GDM1 (cell line): ENCODE data around the gene CRB2.
"Not testable (repeated sequence)": the region's sequence is repeated elsewhere in the genome, so short reads cannot be mapped to it uniquely, and the experiment has no call there.

Experiments used
- DNase-seq: peaks from one replicate; lab custom pipeline; 2025; lab: John Stamatoyannopoulos, UW

CRB2 gene

DNA sequence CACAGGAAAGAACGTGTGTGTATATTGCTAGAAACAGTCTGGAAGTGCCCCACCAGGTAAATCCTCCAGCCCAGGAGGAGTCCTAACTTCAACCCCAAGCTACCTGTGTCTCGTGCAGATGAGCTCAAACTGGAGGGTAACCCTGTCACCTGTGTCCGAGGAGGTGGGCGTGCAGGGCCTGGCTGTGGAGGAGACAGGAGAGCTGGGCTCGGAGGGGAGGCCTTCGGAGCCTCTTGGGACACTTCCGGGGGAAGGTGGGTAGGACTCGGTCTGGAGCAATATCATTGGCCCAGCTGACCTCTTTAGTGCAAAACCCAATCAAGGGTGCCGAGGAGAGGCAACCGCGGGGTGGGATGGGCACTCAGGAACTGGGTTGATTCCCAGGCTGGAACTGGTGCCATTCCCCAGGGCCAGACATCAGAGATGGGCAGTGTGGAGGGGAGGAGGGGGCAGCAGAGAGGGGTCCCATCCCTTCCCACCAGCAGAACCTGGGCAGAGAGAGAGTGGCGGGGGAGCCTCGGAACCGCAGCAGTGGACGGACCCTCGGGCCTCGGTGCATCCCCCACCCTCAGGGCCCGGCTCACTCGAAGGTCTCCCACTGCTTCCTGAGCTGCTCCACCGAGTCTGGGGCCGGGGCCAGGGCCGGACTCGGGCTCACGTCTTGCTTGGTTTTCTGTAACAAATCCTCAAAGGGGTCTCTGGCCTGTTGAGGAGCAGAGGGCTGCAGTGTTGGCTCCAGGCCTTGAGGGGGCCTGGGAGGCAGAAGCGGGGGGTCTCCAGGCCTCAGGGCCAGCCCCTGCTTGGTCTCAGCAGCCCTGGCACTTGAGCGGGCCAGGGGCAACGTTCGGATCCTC lies 25.1 kb downstream of the CRB2 start:
- no peak for DNase-seq

DNA sequence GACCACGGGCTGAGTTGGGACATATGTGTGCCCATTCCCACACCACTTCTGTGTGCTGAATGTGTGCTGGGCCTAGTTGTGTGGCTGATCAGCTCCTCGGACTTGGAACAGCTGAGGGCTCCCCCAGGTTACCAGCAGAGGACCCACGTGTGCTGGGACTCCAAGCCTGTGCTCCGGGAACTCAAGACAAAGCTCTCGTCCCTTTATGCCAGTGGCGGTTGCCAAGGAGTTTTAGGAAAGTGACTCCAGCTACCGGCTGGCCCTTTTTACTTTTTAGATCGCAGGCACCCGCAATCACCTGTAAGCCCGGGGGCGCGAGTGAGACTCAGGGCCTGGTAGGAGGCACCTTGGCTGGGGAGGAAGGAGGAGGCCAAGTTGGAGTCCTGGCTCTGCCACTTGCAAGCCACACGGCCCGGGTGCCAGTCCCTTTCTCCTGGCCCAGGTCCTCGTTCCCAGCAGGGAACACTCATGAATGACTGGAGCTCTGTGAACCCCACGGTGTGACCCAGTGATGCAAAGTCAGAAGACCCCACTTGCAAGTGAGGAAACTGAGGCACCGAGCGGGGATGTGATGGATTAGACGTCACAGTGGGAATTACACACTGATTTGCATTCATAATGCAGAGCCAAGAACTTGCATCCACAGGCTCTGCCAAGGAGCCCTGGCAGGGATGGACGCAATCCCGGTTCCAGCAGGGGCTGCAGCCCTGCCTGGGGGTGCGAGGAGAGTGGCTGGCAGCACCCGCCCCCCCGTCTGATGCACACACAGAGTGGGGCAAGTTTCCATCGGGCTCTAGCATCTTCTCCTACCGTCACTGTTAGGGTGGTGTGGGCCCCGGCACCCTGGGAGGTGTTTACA lies 26.9 kb downstream of the CRB2 start:
- DNase-seq, result no peak

DNA sequence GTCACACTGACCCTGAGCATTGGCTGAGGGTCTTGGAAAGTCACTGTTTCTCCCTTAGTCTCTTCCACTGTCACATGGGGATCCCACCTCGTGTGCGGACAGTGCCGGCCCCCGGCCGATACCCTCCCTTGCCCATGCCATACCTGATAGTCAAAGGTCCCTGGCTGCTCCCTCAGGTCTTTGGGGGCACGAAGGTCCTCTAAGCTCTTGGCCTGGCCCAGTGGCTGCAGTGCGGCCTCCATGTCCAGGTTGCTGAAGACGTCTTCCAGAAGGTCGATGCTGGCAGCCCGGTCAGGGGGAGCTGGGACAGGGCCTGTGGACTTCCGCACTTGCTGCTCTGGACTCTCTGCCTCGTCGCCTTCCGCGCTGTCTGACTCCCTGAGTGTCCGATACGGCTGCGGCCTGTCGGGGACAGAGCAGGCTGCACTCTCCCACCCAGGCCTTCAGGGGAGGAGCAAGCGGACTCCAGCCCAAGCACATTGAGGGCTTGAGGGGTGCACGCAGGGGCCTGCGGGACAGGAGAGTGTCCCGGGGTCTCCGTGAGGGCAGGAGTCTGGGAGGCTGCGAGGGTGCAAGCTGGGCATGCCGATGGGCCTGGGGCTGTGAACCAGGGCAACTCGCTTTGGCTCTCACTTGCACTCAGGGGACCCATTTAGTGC lies 27.6 kb downstream of the CRB2 start:
- no peak for DNase-seq

DNA sequence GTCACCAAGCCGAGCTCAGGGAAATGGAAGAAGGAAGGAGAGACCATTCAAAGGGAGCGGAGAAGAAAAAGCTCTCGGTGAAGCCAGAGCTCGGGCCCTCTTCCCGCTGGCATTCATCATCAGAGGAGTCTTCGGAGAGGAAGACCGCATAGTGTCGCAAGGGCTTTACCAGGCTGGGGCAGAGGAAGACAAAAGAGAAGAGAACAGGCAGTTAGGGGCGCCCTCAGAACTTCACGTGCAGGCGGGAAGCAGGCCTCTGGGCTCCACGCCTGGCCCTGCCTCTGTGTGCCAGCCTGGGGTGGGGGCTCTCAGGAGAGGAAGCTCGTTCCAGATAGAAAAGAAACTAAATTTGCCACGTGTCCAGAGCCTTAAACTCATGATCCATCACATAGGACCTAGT lies 31.7 kb downstream of the CRB2 start:
- no peak for DNase-seq

DNA sequence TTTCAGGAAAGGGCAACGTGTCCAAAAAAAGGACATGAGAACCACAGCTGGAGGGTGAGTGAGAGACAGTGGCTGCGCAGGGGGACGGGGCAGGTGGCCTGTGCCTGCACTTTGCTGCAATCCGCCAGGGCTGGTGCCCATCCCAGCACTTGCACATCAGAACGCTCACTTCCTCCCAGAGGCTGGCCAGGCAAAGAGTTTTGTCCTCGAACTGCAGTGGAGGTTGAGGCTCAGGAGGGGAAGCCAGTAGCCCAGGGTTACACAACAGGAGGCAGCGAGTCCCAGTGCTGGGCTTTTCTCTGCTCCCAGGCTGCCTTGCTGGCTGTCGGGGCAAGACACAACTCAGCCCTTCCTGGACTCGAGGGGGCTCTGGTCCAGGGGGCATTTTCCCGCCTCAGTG lies 33.1 kb downstream of the CRB2 start:
- DNase-seq, result no peak

DNA sequence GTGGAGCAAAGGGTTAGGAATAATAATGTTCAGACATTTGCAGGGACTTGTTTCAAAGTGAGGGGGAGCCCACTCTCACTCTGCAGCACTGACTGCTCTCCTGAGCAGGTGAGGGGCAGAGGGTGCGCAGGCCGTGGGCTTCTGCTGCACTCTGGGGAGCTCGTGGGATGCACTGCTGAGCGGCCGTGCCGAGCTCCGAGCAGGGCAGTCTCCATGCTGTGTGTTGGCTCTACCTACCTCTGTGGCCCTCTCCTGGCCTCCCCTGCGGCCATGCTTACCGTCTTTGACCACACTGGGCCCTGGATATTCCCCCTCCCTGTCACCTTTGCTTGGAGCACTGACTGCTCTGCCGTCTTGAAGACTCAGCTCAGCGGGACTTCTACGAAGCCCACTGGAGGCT lies 33.7 kb downstream of the CRB2 start:
- DNase-seq, result no peak

DNA sequence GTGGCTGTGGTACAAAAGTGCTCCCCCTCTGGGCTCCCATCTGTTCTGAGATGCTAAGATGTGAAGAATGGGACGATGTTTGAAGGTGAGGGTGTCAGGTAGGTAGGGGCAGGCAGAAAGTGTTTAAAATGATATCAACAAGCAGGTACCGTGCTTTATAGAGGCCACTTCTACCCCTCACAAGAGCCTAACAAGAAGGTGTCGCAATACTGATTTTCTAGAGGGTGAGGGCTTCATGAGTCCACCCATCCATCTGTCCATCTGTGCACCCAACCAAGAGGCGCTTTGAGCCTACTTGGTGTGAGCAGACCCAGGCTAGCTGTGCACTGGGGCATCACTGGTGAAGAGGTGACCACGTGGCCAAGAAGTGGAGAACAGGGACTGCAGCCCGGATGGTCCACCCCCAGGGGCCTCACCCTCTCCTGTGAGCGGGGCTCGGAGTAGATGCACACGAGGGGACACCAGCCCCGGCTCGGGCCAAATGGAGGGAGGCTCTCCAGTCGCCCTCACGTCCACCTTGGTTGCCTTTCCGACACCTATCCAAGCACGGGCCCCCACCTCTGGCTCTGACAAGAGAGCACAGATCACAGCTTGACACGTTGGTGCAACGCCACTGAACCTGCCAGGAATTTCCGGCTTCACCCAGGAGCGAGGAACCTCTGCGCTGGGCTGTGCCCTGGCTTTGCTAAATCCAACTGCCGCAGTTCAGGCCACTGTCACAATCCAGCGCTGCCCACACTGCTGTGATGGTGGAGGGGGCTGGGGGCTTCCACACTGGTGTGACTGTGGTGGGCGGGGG lies 34.5 kb downstream of the CRB2 start:
- no peak for DNase-seq

DNA sequence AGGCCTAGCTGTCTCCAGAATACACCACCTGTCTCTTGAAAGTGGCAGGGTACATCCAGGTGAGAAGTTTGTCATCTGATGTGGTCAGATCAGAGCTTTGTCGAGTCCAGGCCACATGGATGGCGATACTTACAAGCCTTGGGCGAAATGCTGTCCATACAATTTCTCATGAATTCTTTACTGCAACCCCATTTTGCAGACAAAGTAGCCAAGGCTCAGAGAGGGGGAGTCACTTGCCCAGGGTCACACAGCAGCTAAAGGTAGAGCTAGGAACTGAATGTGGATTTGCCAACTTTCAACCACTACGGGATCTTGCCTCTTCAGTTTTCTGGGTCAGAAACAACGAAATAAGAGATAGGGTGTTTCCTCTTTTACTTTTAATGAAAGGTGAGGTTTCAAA lies 35.2 kb downstream of the CRB2 start:
- DNase-seq, result no peak

DNA sequence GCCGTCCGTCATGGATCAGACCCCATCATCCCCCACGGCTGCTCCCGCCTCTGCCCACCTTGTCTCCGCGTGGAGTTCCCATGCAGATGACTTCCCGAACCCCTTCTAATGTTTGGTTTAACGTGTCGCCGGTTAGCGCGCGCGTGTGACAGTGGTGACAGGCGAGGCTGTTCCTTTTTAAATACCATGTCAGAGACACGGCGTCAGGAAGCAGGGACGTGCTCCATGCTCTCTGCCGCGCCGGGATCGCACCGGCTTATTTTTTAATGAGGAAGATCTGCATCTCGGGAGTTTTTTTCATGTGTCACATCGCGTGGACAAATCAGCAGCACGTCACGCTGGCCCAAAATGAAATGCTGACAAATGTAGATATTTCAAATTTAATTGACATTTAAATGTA lies 35.9 kb downstream of the CRB2 start:
- DNase-seq, result no peak

DNA sequence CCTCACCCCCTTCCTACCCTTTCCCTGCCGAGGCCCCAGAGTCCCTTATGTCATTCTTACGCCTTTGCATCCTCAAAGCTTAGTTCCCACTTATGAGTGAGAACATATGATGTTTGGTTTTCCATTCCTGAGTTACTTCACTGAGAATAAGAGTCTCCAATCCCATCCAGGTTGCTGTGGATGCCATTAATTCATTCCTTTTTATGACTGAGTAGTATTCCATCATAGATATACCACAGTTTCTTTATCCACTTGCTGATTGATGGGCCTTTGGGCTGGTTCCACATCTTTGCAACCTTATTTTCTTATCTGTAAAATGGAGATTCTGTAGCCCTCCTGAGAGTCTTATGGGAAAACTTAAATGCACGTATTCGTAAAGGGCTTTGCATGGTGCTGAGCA lies 36.8 kb downstream of the CRB2 start:
- DNase-seq, result no peak

DNA sequence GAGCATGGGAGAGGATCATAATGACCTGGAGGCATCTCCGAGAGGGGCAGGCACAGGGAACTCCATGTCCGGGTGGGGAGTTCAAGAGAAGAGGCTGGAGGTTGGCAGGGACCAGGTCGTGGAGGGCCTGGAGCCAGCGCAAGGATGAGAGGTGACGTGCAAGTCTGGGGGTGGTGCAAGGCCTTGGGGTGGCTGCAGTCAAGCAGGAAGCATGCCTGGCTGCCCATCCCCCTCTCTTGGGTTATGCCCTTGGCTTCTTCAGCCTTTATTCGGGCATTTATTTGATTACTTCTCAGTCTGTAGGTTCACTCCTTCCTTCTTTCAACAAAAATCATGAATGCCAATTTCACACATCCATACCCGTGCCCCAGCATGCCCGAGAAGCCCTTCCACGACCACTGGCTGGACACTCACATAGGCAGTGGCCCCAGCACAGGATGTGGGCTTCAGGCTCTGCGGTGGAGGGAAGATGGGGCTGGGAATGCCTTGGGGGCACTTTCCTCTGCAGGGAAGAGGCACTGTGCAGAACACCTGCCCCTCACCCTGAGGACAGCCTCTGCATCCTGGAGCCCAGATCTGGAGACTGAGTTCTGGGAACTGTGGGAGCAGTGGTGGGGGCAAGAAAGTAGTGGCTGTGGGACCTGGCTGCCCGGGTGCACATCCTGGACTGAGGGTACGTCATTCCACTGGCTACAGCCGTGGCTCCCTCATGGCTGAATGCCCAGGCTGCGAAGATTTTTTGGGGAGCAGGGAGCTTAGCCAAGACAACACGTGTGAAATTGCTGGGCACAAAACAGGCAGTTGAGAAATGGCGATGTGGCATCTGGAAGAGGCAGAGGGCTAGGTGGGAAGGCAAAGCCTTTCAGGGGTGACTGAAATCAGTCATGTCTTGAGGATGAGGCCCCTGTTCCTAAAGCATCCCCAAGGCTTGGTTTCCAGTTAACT lies 38.6 kb downstream of the CRB2 start:
- no peak for DNase-seq

DNA sequence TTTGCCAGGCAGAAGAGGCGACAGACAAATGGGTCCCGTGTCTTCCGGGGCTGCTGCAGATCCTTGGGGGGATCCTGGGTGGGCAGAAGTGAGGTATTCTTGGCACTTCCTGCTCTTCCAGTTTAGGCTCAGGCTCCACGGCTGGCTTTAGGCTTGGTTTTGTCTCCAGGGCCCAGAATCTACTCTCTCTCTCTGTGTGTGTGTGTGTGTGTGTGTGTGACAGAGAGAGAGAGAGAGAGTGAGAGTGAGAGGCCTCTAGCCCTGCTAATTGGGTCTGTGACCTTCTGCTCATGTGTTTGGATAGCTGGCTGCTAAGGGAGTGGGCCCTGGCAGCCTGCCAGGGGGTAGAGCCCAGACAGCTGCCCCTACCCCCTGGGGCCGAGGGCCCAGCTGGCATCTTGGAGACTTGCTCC lies 39.3 kb downstream of the CRB2 start:
- DNase-seq, result no peak

DNA sequence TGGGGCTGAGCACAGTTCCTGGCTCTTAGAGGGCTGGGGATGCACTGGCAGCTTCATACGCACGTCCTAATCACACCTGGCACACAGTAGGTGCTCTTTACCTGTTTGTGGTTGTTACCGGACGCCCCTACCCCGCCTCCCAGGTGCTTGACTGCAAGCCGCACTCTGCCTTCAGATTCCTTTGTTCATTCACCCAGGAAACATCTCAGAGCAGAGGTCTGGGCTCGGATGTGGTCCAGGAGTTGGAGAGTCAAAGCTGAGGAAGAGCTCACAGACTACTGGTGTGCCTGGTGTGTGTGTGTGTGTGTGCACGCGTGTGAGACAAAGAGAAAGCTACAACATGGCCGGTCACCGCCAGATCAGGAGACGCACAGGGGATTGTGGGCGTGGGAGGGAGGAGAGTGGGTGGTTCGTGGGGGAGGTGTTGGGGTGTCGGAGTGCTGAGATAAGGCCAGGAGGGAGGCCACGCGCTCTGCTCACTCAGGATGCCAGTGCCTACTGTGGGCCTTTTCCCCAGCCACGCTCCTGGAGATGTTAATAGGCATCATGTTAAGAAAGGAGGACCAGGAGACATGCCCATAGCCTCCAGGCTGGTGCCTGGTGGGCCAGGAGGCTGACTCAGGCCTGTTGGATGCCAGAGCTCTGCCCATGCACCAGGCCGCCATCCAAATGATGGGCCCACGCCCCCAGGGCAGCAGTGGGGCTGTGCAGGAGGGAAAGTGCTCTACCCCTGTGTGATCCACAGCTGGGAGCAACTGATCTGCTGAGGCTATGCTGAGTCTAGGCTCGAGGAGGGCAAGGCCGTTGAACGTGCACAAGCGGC lies 39.9 kb downstream of the CRB2 start:
- DNase-seq, result no peak

DNA sequence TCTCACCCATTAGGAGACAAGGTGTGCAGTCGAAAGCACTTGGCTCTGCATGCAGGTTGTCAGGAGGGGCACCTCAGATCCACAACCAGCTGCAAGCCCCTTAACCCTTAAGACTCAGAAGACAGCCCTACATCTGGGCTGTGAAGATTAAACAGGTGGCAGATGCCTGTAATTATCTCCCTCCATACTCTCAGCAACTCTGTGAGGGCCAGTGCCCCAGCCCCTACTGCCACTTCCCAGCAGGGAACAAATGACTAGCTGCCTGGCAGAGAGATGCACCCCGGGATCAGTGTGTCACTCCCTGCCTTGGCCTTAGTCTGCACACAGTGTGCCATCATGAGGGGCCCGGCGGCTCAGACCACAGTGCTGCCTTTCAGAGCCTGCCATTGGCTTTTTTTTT lies 42.0 kb downstream of the CRB2 start:
- no peak for DNase-seq

DNA sequence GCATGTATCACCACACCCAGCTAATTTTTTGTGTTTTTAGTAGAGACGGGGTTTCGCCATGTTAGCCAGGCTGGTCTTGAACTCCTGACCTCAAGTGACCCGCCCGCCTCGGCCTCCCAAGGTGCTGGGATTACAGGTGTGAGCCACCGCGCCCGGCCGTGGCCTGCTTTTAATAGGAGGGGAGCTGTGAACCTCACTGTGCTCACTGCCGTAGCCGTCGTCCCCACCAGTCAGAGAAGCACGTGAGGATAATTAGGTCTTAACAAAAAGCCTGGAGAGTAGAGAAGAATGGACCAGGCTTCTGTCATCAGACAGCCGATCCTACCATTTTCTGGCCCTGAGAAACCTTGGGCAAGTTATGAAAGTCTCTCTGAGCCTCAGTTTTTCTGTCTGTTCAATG lies 42.9 kb downstream of the CRB2 start:
- not testable (repeated sequence) for DNase-seq

DNA sequence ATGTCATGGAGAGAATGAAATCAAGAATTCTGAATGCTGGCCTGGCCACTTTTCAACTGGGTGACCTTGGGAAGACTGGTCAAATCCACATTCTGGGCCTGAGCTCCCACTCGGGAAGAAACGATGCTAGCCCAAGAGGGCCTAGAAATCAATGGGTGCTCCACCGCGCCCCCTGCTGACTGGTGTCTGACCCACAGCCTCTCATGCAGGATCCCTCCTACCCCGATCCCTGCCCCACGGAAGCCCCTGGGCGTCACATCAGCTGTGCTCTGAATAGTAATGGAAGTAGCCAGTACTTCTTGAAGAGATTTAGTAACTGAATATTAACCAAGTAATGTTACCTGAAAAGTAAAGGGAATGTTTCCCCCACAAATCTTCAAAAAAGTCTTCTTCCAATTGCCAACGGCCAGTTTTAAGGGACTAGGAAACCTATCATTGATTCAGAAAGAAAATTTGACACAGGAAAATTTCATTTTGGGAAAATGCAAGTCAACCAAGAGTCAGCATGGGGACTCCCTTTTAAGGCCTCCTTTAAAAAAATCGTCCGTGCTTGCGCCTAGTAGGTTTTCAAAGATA lies 43.9 kb downstream of the CRB2 start:
- DNase-seq, result no peak

DNA sequence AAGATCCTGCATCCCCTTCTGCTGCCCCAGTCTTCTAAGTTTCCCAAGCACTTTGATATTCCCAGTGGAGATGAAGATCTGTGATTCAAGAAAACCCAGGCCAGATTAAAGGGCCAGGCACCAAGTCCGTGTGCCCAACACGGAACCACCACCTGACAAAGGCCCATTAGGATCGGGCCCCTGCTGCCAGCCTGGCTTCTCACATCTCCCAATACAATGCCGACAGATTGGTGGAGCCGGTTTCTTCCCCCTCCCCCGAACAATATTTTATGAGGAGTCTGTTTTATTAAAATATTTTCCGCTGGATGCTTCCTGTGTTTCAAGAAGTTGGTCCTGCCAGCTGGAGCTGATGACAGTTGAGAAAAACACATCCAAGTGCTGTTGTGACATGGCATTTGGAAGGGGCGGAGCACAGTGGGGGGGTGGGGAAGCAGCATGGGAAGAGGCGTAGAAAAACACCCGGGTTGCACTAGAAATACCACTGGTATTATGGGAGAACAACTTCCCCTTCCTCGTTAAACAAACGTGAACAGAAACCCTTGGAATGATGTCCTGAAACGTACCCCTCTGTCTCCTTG lies 45.0 kb downstream of the CRB2 start:
- no peak for DNase-seq

DNA sequence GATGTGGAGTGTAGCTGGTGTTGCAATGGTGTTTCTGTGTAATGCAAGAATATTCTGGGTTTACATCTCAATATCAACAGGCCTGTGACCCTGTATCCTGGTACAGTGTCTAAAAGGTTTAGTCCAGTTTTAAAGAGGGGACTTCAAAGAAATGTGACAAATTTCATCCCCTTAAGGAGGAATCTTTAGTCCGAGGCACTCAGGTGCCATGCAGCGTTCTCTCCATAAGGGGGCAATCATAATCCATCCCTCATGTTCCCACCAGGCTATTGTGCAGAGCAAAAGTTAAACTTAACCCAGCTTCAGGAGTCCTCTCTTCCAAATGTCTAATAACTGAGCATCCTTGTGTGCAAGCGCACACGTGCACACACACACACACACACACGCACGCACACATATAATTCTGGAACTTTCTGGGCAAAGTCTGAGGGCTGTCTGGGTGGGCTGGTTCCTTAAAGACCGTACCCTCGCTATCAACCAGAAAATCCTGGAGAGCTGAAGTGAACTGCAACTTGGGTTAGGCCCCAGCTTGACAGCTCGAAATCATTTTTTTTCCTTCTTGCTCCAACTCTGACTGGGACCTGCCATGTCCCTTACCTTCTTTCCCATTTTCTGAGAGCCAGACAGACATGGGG lies 46.0 kb downstream of the CRB2 start:
- DNase-seq, result peak; percentile 12
